Neural cell (in vitro differentiated cells): ENCODE data around the gene HAO1.
A peak's percentile ranks its signal among the peaks of the same experiment; 100 is the strongest.

Source experiments
- CTCF ChIP-seq: fragments of 450-650 bp; IDR thresholded peaks from 2 replicates; pipeline ENCODE4 v1.5.1; 2014; ENCODE audit warnings: antibody characterized with exemption, mild to moderate bottlenecking, moderate library complexity; ENCODE audit not compliant: poor library complexity, severe bottlenecking
- EP300 ChIP-seq: fragments of 450-650 bp; conservative IDR thresholded peaks from 2 replicates; pipeline ENCODE4 v1.6.1; 2014; ENCODE audit warnings: antibody characterized with exemption, mild to moderate bottlenecking, moderate library complexity; ENCODE audit not compliant: poor library complexity, severe bottlenecking
- RAD21 ChIP-seq: fragments of 450-650 bp; conservative IDR thresholded peaks from 2 replicates; pipeline ENCODE4 v1.6.1; 2014; ENCODE audit warnings: antibody characterized with exemption, mild to moderate bottlenecking, moderate library complexity

GRCh38 chr20:7980332-7981046 lies 40.2 kb upstream of the HAO1 start:
- TF ChIP-seq CTCF (peak; percentile 50), RAD21 (peak; percentile 31), EP300 (no peak)
